ENCODE data around the gene MAST4. TPM values are rescaled to one million over a fixed set of nuclear protein-coding genes. Genes with fewer than 3 reads are reported as not detected.
A peak's percentile ranks its signal among the peaks of the same experiment; 100 is the strongest.

MAST4 gene
- total and polyA plus RNA-seq, 2 experiments from 2014 or later, result 4.2 to 6.0 TPM

GRCh38 chr5:66660396-66660795, 64.2 kb downstream of the MAST4 start:
- Histone ChIP-seq H3K4me1 (ENCODE audit: insufficient read depth) (peaks cover 24% of the 10 kb centered on the region), H4K20me1 (ENCODE audit: insufficient read depth) (no peaks in the 10 kb centered on the region), H3K36me3 (ENCODE audit: low read depth) (no peaks in the 10 kb centered on the region), H3K9me2 (ENCODE audit: insufficient read depth) (no peaks in the 10 kb centered on the region), H3F3A (ENCODE audit: insufficient read depth) (peaks cover 24% of the 10 kb centered on the region), H2AFZ (no peak overlapping the region), H3K4me2 (ENCODE audit: unreplicated experiment) (no peak overlapping the region), H3K79me2 (ENCODE audit: insufficient read depth) (no peaks in the 10 kb centered on the region), H3K9me3 (ENCODE audit: low read depth) (no peaks in the 10 kb centered on the region), H3K4me3 (no peak overlapping the region), H3K27ac (no peak overlapping the region; the same call in 1 of the 2 replicates), H3K27me3 (replicated peaks; ENCODE audit: insufficient read depth) (no peaks in the 10 kb centered on the region), H3K9ac (no peak overlapping the region)
- in situ Hi-C loops (cut with MboI), result no loop called here
- 28 to 38% methylated on average over 1 of the region's 1 CpG for whole genome bisulfite sequencing, 2 experiments (ENCODE audit: low coverage in 1 of 2, low lambda C conversion rate in 2 of 2, missing lambda C conversion rate in 2 of 2)
- TF ChIP-seq EZH2phosphoT487 (IDR thresholded peaks at IDR 0.05; ENCODE audit: insufficient read depth, low read depth) (0 out of 2 replicates have a peak, but pooled peaks have one; percentile 42), EZH2 (IDR thresholded peaks at IDR 0.05; ENCODE audit: insufficient read depth, poor library complexity, severe bottlenecking) (no peak)
- peak; percentile 57 for DNase-seq

- peaks cover 17% of the 10 kb centered on the region for H3K4me1 ChIP-seq (ENCODE audit: insufficient read depth)
- H3K79me2 ChIP-seq (ENCODE audit: insufficient read depth), result no peaks in the 10 kb centered on the region
- in situ Hi-C loops (cut with MboI), result no loop called here
- H3K9me2 ChIP-seq (ENCODE audit: insufficient read depth), result no peaks in the 10 kb centered on the region
- 0 to 1% methylated on average over 3 of the region's 3 CpGs for WGBS, 2 experiments (ENCODE audit: low coverage in 1 of 2, low lambda C conversion rate in 2 of 2, missing lambda C conversion rate in 2 of 2)
- DNase-seq, result peak; percentile 87
- peaks cover 17% of the 10 kb centered on the region for H3F3A ChIP-seq (ENCODE audit: insufficient read depth)
- H3K4me3 ChIP-seq, result no peak overlapping the region
- H4K20me1 ChIP-seq (ENCODE audit: insufficient read depth), result no peaks in the 10 kb centered on the region
- TF ChIP-seq EZH2 (IDR thresholded peaks at IDR 0.05; ENCODE audit: insufficient read depth, poor library complexity, severe bottlenecking) (no peak), EZH2phosphoT487 (IDR thresholded peaks at IDR 0.05; ENCODE audit: insufficient read depth, low read depth) (peak; percentile 78; the same call in 1 of the 2 replicates)
- no peaks in the 10 kb centered on the region for H3K9me3 ChIP-seq (ENCODE audit: low read depth)
- no peak overlapping the region for H3K9ac ChIP-seq
- H3K27me3 ChIP-seq (replicated peaks; ENCODE audit: insufficient read depth), result 0 out of 2 replicates have a peak, but pooled peaks cover 4% of the 10 kb centered on the region
- H3K27ac ChIP-seq, result peak overlapping the region; percentile 5; the same call in 1 of the 2 replicates
- no peaks in the 10 kb centered on the region for H3K36me3 ChIP-seq (ENCODE audit: low read depth)
- H2AFZ ChIP-seq, result no peak overlapping the region
- H3K4me2 ChIP-seq (ENCODE audit: unreplicated experiment), result peak overlapping the region; percentile 66
Observed at GRCh38 chr5:66661149-66661548, 65.0 kb downstream of the MAST4 start.

DNA sequence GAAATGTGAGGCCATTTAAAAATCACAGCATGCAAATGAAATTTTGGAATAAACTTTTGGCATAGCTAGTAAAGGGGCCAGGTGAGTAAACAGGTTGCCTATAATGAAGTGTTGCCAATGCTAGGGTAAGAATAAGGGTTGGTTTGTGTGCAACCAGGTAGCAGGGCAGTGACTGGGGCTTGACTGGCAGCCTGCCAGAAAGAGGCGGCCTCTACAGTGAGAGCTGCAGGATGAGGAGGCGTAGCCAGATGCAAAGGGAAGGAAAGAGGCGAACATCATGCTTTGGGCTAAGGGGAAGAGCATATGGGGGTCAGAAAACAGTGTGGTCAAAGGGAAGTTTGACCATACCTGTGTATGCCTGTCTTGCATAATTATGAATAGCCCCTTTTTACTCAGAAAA, 70.6 kb downstream of the MAST4 start:
- TF ChIP-seq EZH2phosphoT487 (IDR thresholded peaks at IDR 0.05; ENCODE audit: insufficient read depth, low read depth), result no peak
- TF ChIP-seq EZH2 (IDR thresholded peaks at IDR 0.05; ENCODE audit: insufficient read depth, poor library complexity, severe bottlenecking), result no peak
- peaks cover 5% of the 10 kb centered on the region for H3F3A ChIP-seq (ENCODE audit: insufficient read depth)
- no peak overlapping the region for H3K4me2 ChIP-seq (ENCODE audit: unreplicated experiment)
- H3K9me2 ChIP-seq (ENCODE audit: insufficient read depth), result no peaks in the 10 kb centered on the region
- H3K27me3 ChIP-seq (replicated peaks; ENCODE audit: insufficient read depth), result 0 out of 2 replicates have a peak, but pooled peaks cover 4% of the 10 kb centered on the region
- H3K9ac ChIP-seq, result no peak overlapping the region
- no peaks in the 10 kb centered on the region for H3K79me2 ChIP-seq (ENCODE audit: insufficient read depth)
- no peak overlapping the region for H2AFZ ChIP-seq
- DNase-seq, result no peak
- H3K4me3 ChIP-seq, result no peak overlapping the region
- H3K36me3 ChIP-seq (ENCODE audit: low read depth), result no peaks in the 10 kb centered on the region
- H3K9me3 ChIP-seq (ENCODE audit: low read depth), result no peaks in the 10 kb centered on the region
- H4K20me1 ChIP-seq (ENCODE audit: insufficient read depth), result no peaks in the 10 kb centered on the region
- no peak overlapping the region for H3K27ac ChIP-seq
- 56 to 76% methylated on average over 3 of the region's 3 CpGs for WGBS, 2 experiments (ENCODE audit: low coverage in 1 of 2, low lambda C conversion rate in 2 of 2, missing lambda C conversion rate in 2 of 2)
- H3K4me1 ChIP-seq (ENCODE audit: insufficient read depth), result peaks cover 5% of the 10 kb centered on the region
- in situ Hi-C loops (cut with MboI), result no loop called here

GRCh38 chr5:66669086-66669861, 73.1 kb downstream of the MAST4 start:
- Histone ChIP-seq H2AFZ (no peak overlapping the region), H3K36me3 (ENCODE audit: low read depth) (no peaks in the 10 kb centered on the region), H3K9ac (no peak overlapping the region), H3K4me3 (no peak overlapping the region), H3K79me2 (ENCODE audit: insufficient read depth) (no peaks in the 10 kb centered on the region), H3K4me1 (ENCODE audit: insufficient read depth) (no peaks in the 10 kb centered on the region), H3F3A (ENCODE audit: insufficient read depth) (no peaks in the 10 kb centered on the region), H4K20me1 (ENCODE audit: insufficient read depth) (no peaks in the 10 kb centered on the region), H3K4me2 (ENCODE audit: unreplicated experiment) (no peak overlapping the region), H3K27me3 (replicated peaks; ENCODE audit: insufficient read depth) (0 out of 2 replicates have a peak, but pooled peaks cover 4% of the 10 kb centered on the region), H3K9me3 (ENCODE audit: low read depth) (no peaks in the 10 kb centered on the region), H3K27ac (no peak overlapping the region), H3K9me2 (ENCODE audit: insufficient read depth) (no peaks in the 10 kb centered on the region)
- TF ChIP-seq EZH2phosphoT487 (IDR thresholded peaks at IDR 0.05; ENCODE audit: insufficient read depth, low read depth) (no peak), EZH2 (IDR thresholded peaks at IDR 0.05; ENCODE audit: insufficient read depth, poor library complexity, severe bottlenecking) (no peak)
- in situ Hi-C loops (cut with MboI), result no loop called here
- WGBS, 2 experiments (ENCODE audit: low coverage in 1 of 2, low lambda C conversion rate in 2 of 2, missing lambda C conversion rate in 2 of 2), result 86 to 89% methylated on average over 5 of the region's 5 CpGs
- no peak for DNase-seq
